Uterus (tissue), 2 donors: ENCODE data around the gene PIERCE2.

Experiments used
- CTCF ChIP-seq, 4 experiments: fragments of 200-600 bp in 2 of 4; fragments of 450-650 bp in 2 of 4; sonication (generic) in 2 of 4; IDR thresholded peaks; one replicate each; pipeline ENCODE4 v1.5.1; 2016 to 2019; ENCODE audit warnings: antibody characterized with exemption in 4 of 4, mild to moderate bottlenecking in 2 of 4, moderate library complexity in 1 of 4
- POLR2A ChIP-seq, 2 donors: fragments of 450-650 bp; IDR thresholded peaks; one replicate each; pipeline ENCODE4 v1.6.1; 2016; ENCODE audit warnings: antibody characterized with exemption in 2 of 2, mild to moderate bottlenecking in 1 of 2, moderate library complexity in 1 of 2

DNA sequence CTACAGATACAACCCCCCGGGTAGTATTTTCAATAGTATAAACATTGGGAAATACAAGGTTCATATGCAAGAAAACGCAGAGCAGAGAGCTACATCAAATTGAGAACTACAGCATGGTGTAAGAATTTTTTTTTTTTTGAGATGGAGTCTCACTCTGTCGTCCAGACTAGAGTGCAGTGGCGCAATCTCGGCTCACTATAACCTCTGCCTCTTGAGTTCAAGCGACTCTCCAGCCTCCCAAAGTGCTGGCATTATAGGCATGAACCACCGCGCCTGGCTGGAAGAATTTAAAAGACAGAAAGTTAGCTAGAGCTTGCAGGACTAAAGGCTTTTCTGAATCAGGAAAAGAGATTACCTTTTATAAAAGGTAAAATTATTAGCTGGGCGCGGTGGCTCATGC is 47.2 kb upstream of the PIERCE2 start:
- no peak for TF ChIP-seq CTCF (IDR thresholded peaks at IDR 0.05)
- TF ChIP-seq POLR2A (IDR thresholded peaks at IDR 0.05), result no peak
